Measurements from ENCODE around the gene CPLX4. TPM values are rescaled to one million over a fixed set of nuclear protein-coding genes. Genes with fewer than 3 reads are reported as not detected.

The CPLX4 gene, protein sequence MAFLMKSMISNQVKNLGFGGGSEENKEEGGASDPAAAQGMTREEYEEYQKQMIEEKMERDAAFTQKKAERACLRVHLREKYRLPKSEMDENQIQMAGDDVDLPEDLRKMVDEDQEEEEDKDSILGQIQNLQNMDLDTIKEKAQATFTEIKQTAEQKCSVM
- total RNA-seq = not detected in 2 replicates

DNA sequence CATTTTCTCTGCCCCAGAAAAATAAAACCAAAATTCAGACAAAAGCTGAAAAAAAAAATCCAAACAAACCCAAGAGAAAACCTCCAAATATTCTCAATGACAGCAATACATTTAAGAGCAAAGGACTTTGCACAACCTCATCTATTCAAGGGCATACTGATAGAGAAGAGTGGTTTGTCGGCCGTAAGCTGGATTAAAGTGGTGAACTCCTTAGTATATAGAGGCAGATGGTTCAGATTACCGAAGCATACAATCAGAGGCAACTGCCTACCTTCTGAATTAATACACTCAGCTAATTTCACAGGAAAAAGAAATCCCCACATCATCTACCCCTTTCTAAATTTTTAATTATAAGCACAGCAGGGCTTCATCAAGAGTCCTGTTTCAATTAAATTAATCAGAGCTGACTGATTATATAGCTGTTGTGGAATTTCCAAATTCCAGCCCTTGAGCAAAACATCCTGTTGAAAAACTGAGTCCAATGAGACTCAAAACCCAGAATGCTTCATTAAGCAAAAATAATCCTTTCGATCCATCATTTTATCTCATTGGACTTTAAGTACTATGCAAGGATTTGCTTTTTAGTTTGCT is at the start of gene CPLX4:
CPLX4 (minus strand) TSS at position 190 of the 591 bp plus-strand sequence; CDS start at position 3, 187 bp downstream.

DNA sequence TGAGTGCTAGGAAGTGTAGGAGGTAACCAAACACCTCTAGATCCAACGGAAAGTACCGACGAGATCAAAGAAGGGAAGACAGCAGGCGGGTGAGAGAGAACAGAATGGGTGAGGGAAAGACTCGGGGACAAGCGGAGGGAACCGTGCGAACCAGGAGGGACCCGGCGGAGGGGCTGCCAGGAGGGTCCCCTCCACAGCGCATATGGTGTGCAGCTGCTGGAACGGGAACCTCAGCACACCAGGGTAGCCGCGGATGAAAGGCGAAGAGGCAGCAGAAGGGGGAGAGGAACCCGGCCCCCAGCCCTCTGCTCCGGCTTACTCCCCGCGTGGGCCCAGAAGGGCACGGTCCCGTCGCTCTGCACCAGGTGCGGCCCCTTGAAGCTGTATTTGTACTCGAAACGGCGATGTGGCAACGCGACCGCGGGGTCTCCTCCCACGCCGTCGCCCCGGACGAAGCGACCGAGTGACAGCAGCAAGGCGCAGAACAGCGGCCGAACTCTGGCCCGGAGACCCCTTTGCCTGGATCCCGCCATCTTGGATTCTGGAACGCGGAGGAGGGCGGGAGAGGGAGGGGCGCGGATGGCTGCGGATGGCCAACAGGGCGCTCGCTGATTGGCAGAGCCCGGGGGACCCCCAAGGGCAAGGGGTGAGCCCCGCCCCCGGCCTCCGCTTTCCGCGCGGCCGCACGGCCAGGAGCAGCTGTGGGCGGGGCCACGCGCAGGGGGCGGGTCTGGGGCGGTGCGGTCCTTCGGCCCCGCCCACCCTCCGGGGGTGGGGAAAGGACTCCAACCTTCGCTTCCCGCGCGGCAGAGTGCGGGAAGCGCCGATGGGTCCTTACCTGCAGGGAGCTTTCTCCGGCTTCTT is 40.5 kb upstream of the CPLX4 start, which contains the start of gene LMAN1:
LMAN1 (minus strand) TSS at position 554 of the 864 bp plus-strand sequence; CDS start at position 533, 21 bp downstream.

DNA sequence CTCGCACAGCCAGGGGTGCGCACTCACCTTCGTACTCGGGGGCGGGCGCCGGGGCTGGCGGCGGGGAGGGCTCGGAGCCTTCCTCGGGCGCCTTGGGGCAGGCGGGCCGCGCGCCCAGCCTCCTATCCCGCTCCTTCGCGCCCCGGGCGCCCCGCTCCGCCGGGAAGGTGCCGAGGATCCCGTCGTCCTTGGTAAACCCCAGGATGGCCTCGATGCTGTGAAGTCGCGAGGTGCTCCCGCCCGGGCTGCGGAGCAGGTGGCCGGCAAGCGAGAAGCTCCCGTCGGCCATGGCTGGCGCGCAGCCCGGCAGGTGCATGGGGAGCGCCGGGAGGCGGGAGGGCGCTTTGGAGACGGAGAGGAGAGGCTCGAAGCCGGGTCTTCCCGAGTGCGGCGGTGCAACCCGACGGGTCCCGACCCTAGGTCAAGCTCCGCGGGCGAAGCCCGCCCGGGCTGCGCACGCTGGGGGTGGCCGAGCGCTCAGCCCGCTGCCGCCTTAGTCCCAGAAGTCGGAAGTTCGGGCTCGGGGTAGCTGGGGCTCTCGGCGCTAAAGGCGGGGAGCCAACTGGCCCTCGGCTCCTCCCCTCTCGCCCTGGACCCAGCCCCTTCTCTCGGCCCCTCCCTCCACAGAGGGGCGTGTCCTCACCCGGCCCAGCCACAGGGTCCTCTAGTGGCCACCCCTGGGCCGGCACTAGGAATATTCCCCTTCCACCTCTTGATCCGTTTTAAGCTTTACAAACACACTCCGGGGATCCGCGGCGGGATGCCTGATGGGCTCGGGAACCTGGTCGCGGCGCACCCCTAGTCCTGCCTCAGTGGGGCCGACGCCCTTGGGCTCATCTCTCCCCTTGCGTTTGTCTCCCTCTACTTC is 45.3 kb downstream of the CPLX4 start, which contains the start of gene RAX:
RAX (minus strand) TSS at position 564 of the 868 bp plus-strand sequence; CDS start at position 316, 248 bp downstream.

Other genes with a start within 250 kb of the CPLX4 start
- gene SEC11C, start 178.8 kb downstream of the CPLX4 start, total RNA-seq = 22.0 and 26.0 TPM in 2 replicates
- gene GRP, start 98.5 kb downstream of the CPLX4 start, total RNA-seq = not detected in 2 replicates
- not detected in 2 replicates for gene RAX, start 45.2 kb downstream of the CPLX4 start, total RNA-seq
- gene LMAN1, start 40.6 kb upstream of the CPLX4 start, total RNA-seq = 160 and 237 TPM in 2 replicates

Measured in epithelial cell of umbilical artery (primary cell).